IMR-90 (cell line): ENCODE results near the gene SIRPD. TPM values are rescaled to one million over a fixed set of nuclear protein-coding genes. Genes with fewer than 3 reads are reported as not detected.
"Not testable (repeated sequence)": the region's sequence is repeated elsewhere in the genome, so short reads cannot be mapped to it uniquely, and the experiment has no call there.

Source experiments
- ATAC-seq: fragments of 200-7000 bp; cut with Tn5 transposase; 2 replicates; pipeline ENCODE4 v1.9.1; 2020; ENCODE audit warnings: low read depth, mild to moderate bottlenecking, moderate library complexity
- BruUV-seq: library from RNA; stranded (reverse); fragments of 400-500 nt; replicated peaks from 2 replicates; lab custom pipeline; 2021; lab: Mats Ljungman, UMichigan
- CTCF ChIA-PET: fragments of 300-600 bp; formaldehyde crosslinking; extraction: SDS; loops from one replicate; lab custom pipeline; 2021; ENCODE audit warnings: antibody characterized with exemption; lab: Yijun Ruan, JAX
- POLR2A ChIA-PET: fragments of 300-600 bp; sonication (Branson Sonifier 250); formaldehyde crosslinking; loops from one replicate; lab custom pipeline; 2022; ENCODE audit warnings: antibody characterized with exemption; ENCODE audit not compliant: unreplicated experiment; lab: Charles Lee
- DNase-seq: peaks from one replicate; pipeline ENCODE4 v3.0.0; 2013
- H2AFZ ChIP-seq: replicated peaks from 2 replicates; pipeline ENCODE3; 2013; ENCODE audit warnings: low read length, mild to moderate bottlenecking; ENCODE audit not compliant: poor library complexity
- H2AK5ac ChIP-seq: 2 replicates; pipeline ENCODE4 v1.6.1; 2013; ENCODE audit warnings: low read depth, low read length, inconsistent platforms
- H2AK9ac ChIP-seq: replicated peaks from 2 replicates; pipeline ENCODE3; 2013; ENCODE audit warnings: mild to moderate bottlenecking, low read depth, low read length, moderate library complexity; ENCODE audit not compliant: poor library complexity
- H2BK120ac ChIP-seq: 2 replicates; pipeline ENCODE4 v1.6.1; 2013; ENCODE audit warnings: low read depth, low read length, inconsistent platforms
- H2BK15ac ChIP-seq: 3 replicates; pipeline ENCODE4 v1.6.1; 2013; ENCODE audit warnings: low read depth, low read length, inconsistent platforms
- H2BK20ac ChIP-seq: 2 replicates; pipeline ENCODE4 v1.6.1; 2013; ENCODE audit warnings: low read depth, mild to moderate bottlenecking, inconsistent platforms, low read length, moderate library complexity
- H2BK5ac ChIP-seq: 2 replicates; pipeline ENCODE4 v1.6.1; 2013; ENCODE audit warnings: mild to moderate bottlenecking, low read depth, low read length, inconsistent platforms; ENCODE audit not compliant: poor library complexity, severe bottlenecking
- H3K14ac ChIP-seq: replicated peaks from 2 replicates; pipeline ENCODE4 v1.6.1; 2013; ENCODE audit warnings: low read depth, low read length, inconsistent platforms
- H3K18ac ChIP-seq: 2 replicates; pipeline ENCODE4 v1.6.1; 2013; ENCODE audit warnings: low read depth, low read length, control low read depth
- H3K23ac ChIP-seq: 2 replicates; pipeline ENCODE4 v1.6.1; 2013; ENCODE audit warnings: low read depth, low read length, inconsistent platforms
- H3K27ac ChIP-seq: 2 replicates; pipeline ENCODE4 v1.5.1; 2013; ENCODE audit warnings: mild to moderate bottlenecking, control low read depth, low read length; ENCODE audit not compliant: insufficient read depth
- H3K27me3 ChIP-seq: 2 replicates; pipeline ENCODE4 v1.6.1; 2013; ENCODE audit warnings: low read length; ENCODE audit not compliant: control insufficient read depth, insufficient read depth
- H3K36me3 ChIP-seq: 2 replicates; pipeline ENCODE4 v1.6.1; 2013; ENCODE audit warnings: low read length, mixed read lengths; ENCODE audit not compliant: control insufficient read depth, insufficient read depth
- H3K4ac ChIP-seq: 2 replicates; pipeline ENCODE4 v1.6.1; 2013; ENCODE audit warnings: low read depth, low read length, inconsistent platforms
- H3K4me1 ChIP-seq: 2 replicates; pipeline ENCODE4 v1.6.1; 2013; ENCODE audit warnings: low read length, mixed read lengths; ENCODE audit not compliant: control insufficient read depth, insufficient read depth
- H3K4me2 ChIP-seq: 2 replicates; pipeline ENCODE4 v1.6.1; 2013; ENCODE audit warnings: low read depth, mild to moderate bottlenecking, control low read depth, low read length, moderate library complexity
- H3K4me3 ChIP-seq: 2 replicates; pipeline ENCODE4 v1.5.1; 2013; ENCODE audit warnings: low read depth, mild to moderate bottlenecking, control low read depth, low read length, moderate library complexity; ENCODE audit not compliant: insufficient read depth
- H3K56ac ChIP-seq: 2 replicates; pipeline ENCODE4 v1.6.1; 2013; ENCODE audit warnings: low read length, inconsistent platforms; ENCODE audit not compliant: insufficient read depth; ENCODE audit errors: extremely low read depth
- H3K79me1 ChIP-seq, 2 experiments: 2 replicates each; pipeline ENCODE4 v1.6.1; 2013; ENCODE audit warnings: low read length in 2 of 2, inconsistent platforms in 1 of 2, low read depth in 1 of 2
- H3K9ac ChIP-seq: 2 replicates; pipeline ENCODE4 v1.6.1; 2013; ENCODE audit warnings: low read depth, low read length, control low read depth
- H3K9me1 ChIP-seq: 2 replicates; pipeline ENCODE4 v1.6.1; 2013; ENCODE audit warnings: low read length, inconsistent platforms; ENCODE audit not compliant: insufficient read depth
- H3K9me3 ChIP-seq: 2 replicates; pipeline ENCODE4 v1.6.1; 2013; ENCODE audit warnings: low read length; ENCODE audit not compliant: control insufficient read depth, insufficient read depth
- H4K20me1 ChIP-seq: 2 replicates; pipeline ENCODE4 v1.6.1; 2013; ENCODE audit warnings: low read length, inconsistent platforms; ENCODE audit not compliant: insufficient read depth
- H4K5ac ChIP-seq: 2 replicates; pipeline ENCODE4 v1.6.1; 2013; ENCODE audit warnings: mild to moderate bottlenecking, low read depth, low read length, control low read depth
- H4K8ac ChIP-seq, 2 experiments: 2 replicates each; pipeline ENCODE4 v1.6.1; 2013; ENCODE audit warnings: low read depth in 2 of 2, low read length in 2 of 2, control low read depth in 1 of 2, inconsistent platforms in 1 of 2
- H4K91ac ChIP-seq: 2 replicates; pipeline ENCODE4 v1.6.1; 2013; ENCODE audit warnings: low read depth, low read length, inconsistent platforms; ENCODE audit not compliant: insufficient read depth
- CHD1 ChIP-seq: IDR thresholded peaks from 2 replicates; pipeline ENCODE4 v1.6.1; 2012; ENCODE audit warnings: low read depth, low read length, improper control_type of control experiment
- RFX5 ChIP-seq: IDR thresholded peaks from 2 replicates; pipeline ENCODE4 v1.8.0; 2012; ENCODE audit warnings: low read depth, mild to moderate bottlenecking, low read length, moderate library complexity
- WGBS, 2 experiments: methylation state at CpG; one replicate each; pipeline versions ENCODE4 v1.1.5 to v1.1.7; 2013; ENCODE audit warnings: missing lambda C conversion rate in 2 of 2; ENCODE audit not compliant: insufficient read length in 1 of 2; ENCODE audit errors: extremely low coverage in 2 of 2; 5-methylcytosine and 5-hydroxymethylcytosine counted together
- dilution Hi-C: fragments of 300-500 bp; cut with HindIII; formaldehyde crosslinking; loops from one replicate; pipeline ENCODE4 v1.14.3; 2018; ENCODE audit warnings: low sequenced_read_pairs; ENCODE audit not compliant: unreplicated experiment
- in situ Hi-C: fragments of 300-500 bp; cut with MboI; formaldehyde crosslinking; loops from 3 replicates; pipeline ENCODE4 v1.14.3; 2019; ENCODE audit warnings: low sequenced_read_pairs, inconsistent platforms, mixed read lengths
- intact Hi-C: fragments of 100-400 bp; cut with micrococcal nuclease; formaldehyde crosslinking; loops from 2 replicates; pipeline ENCODE4 v1.10.0; 2022
- polyA plus RNA-seq, 3 experiments: library from polyadenylated mRNA; depleted of rRNA; stranded (reverse); fragments of >200 nt; gene quantifications; 2 replicates each; pipeline ENCODE4 v1.2.3, GENCODE V29; 2012; ENCODE audit warnings: low replicate concordance in 1 of 3
- total RNA-seq: library from RNA; depleted of rRNA; stranded (reverse); fragments of >200 nt; gene quantifications from 2 replicates; pipeline ENCODE4 v1.2.3, GENCODE V29; 2012

Gene SIRPD
- total and polyA plus RNA-seq, 2 of the 4 experiments (the other 2 are of a cell fraction): not detected

- no peaks in the 10 kb centered on the region for H3K79me1 ChIP-seq
- H3K56ac ChIP-seq: no peak overlapping the region
- H3K9me3 ChIP-seq: no peaks in the 10 kb centered on the region
- H4K8ac ChIP-seq: no peak overlapping the region
- H2BK120ac ChIP-seq: no peak overlapping the region
- no peaks in the 10 kb centered on the region for H3K36me3 ChIP-seq
- no peak overlapping the region for H2BK5ac ChIP-seq
- H3K4me2 ChIP-seq: no peak overlapping the region
- H2AFZ ChIP-seq: no peak overlapping the region
- ChIA-PET POLR2A (no interaction called here), CTCF (no interaction called here)
- no peak for ATAC-seq
- no peak overlapping the region for H4K5ac ChIP-seq
- no peak overlapping the region for H3K23ac ChIP-seq
- no peak overlapping the region for H3K27ac ChIP-seq
- BruUV-seq: no TSS peak
- no peak overlapping the region for H4K91ac ChIP-seq
- H3K14ac ChIP-seq: no peak overlapping the region
- no peak overlapping the region for H3K18ac ChIP-seq
- dilution Hi-C loops: no loop called here
- H3K4me1 ChIP-seq: no peaks in the 10 kb centered on the region
- WGBS, 2 experiments: no CpG with 5 or more reads among the region's 8 CpGs
- H3K9me1 ChIP-seq: no peaks in the 10 kb centered on the region
- TF ChIP-seq RFX5 (no peak), CHD1 (no peak)
- no peak overlapping the region for H2BK15ac ChIP-seq
- no peak overlapping the region for H3K9ac ChIP-seq
- H3K4ac ChIP-seq: no peak overlapping the region
- H2BK20ac ChIP-seq: no peak overlapping the region
- H3K27me3 ChIP-seq: peaks cover 7% of the 10 kb centered on the region
- in situ Hi-C loops: no loop called here
- no peak overlapping the region for H2AK5ac ChIP-seq
- no peaks in the 10 kb centered on the region for H4K20me1 ChIP-seq
- intact Hi-C loops: no loop called here
- no peak overlapping the region for H2AK9ac ChIP-seq
- H3K4me3 ChIP-seq: no peak overlapping the region
- no peak for DNase-seq
Observed at GRCh38 chr20:1499528-1500420, 57.7 kb downstream of the SIRPD start.

GRCh38 chr20:1497371-1497770 lies 60.1 kb downstream of the SIRPD start:
- H3K9me3 ChIP-seq, H2AK9ac ChIP-seq, H2AK5ac ChIP-seq, BruUV-seq, H3K79me1 ChIP-seq, H3K14ac ChIP-seq, H3K9me1 ChIP-seq, in situ Hi-C loops, DNase-seq, intact Hi-C loops, ATAC-seq, H3K4me3 ChIP-seq, H3K56ac ChIP-seq, H4K8ac ChIP-seq, H3K9ac ChIP-seq, H2BK15ac ChIP-seq, H3K36me3 ChIP-seq, POLR2A ChIA-PET, H3K4me2 ChIP-seq, H3K27ac ChIP-seq, H2BK120ac ChIP-seq, H4K20me1 ChIP-seq, H3K23ac ChIP-seq, H4K5ac ChIP-seq, H4K91ac ChIP-seq, H2AFZ ChIP-seq, H3K18ac ChIP-seq, dilution Hi-C loops, H2BK20ac ChIP-seq, H2BK5ac ChIP-seq, H3K4ac ChIP-seq, H3K4me1 ChIP-seq: not testable (repeated sequence)
- no CpG with 5 or more reads among the region's 5 CpGs for WGBS, 2 experiments
- peaks cover 21% of the 10 kb centered on the region for H3K27me3 ChIP-seq
- CTCF ChIA-PET: interaction anchor here (0.6 kb wide), 1 partner anchor 9 kb away, joined by 3 read pairs; no protein-coding TSS in a partner anchor
